PFSK-1 (cell line): ENCODE measurements around the gene TRAPPC2.

ENCODE experiments used
- POLR2AphosphoS5 ChIP-seq: IDR thresholded peaks from 2 replicates; pipeline ENCODE4 v1.6.1; 2012; ENCODE audit warnings: low read depth, mild to moderate bottlenecking, control low read depth, low read length, moderate library complexity
- REST ChIP-seq, 2 experiments: IDR thresholded peaks; 2 replicates each; pipeline versions ENCODE4 v1.6.1 to v1.8.0; 2011 to 2012; ENCODE audit warnings: low read depth in 2 of 2, low read length in 2 of 2, control low read depth in 1 of 2, inconsistent platforms in 1 of 2, mild to moderate bottlenecking in 1 of 2, moderate library complexity in 1 of 2; ENCODE audit not compliant: insufficient read depth in 1 of 2
- TAF1 ChIP-seq: IDR thresholded peaks from 2 replicates; pipeline ENCODE4 v1.6.1; 2012; ENCODE audit warnings: low read length, control low read depth, borderline replicate concordance; ENCODE audit not compliant: insufficient read depth

GRCh38 chrX:13756381-13756780 is 22.0 kb upstream of the TRAPPC2 start:
- no peak for TF ChIP-seq POLR2AphosphoS5
- TF ChIP-seq TAF1, result no peak
- TF ChIP-seq REST (IDR thresholded peaks at IDR 0.05; ENCODE audit: insufficient read depth in 1 of 2, low read depth in 2 of 2, low read length in 2 of 2), result no peak
